Adrenal gland (tissue), 5 donors: ENCODE measurements around the gene GMDS.

ENCODE experiments used
- POLR2A ChIP-seq, 2 donors: fragments of 450-650 bp; IDR thresholded peaks; one replicate each; pipeline ENCODE4 v1.6.1; 2017; ENCODE audit warnings: antibody characterized with exemption in 2 of 2, mild to moderate bottlenecking in 2 of 2, moderate library complexity in 1 of 2
- TF ChIP-seq, protein P1 (sequence below), 6 experiments: fragments of 450-650 bp in 4 of 6; fragments of 200-600 bp in 2 of 6; sonication (generic) in 1 of 6; IDR thresholded peaks; 1 replicate in 5 of 6; 2 replicates in 1 of 6; pipeline versions ENCODE4 v1.5.1 to v1.8.0; 2016 to 2021; ENCODE audit warnings: antibody characterized with exemption in 6 of 6, mild to moderate bottlenecking in 2 of 6, moderate library complexity in 1 of 6
- donor health status: DM: no; HTN: no; CAD: no.

- TF ChIP-seq, protein P1, sequence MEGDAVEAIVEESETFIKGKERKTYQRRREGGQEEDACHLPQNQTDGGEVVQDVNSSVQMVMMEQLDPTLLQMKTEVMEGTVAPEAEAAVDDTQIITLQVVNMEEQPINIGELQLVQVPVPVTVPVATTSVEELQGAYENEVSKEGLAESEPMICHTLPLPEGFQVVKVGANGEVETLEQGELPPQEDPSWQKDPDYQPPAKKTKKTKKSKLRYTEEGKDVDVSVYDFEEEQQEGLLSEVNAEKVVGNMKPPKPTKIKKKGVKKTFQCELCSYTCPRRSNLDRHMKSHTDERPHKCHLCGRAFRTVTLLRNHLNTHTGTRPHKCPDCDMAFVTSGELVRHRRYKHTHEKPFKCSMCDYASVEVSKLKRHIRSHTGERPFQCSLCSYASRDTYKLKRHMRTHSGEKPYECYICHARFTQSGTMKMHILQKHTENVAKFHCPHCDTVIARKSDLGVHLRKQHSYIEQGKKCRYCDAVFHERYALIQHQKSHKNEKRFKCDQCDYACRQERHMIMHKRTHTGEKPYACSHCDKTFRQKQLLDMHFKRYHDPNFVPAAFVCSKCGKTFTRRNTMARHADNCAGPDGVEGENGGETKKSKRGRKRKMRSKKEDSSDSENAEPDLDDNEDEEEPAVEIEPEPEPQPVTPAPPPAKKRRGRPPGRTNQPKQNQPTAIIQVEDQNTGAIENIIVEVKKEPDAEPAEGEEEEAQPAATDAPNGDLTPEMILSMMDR (IDR thresholded peaks at IDR 0.05) = no peak
- no peak for TF ChIP-seq POLR2A (IDR thresholded peaks at IDR 0.05)
Observed at GRCh38 chr6:2203264-2203663, 42.1 kb downstream of the GMDS start.
